Duodenal mucosa (tissue), 2 donors: ENCODE data around the gene TPST1.
"Not testable (repeated sequence)": the region's sequence is repeated elsewhere in the genome, so short reads cannot be mapped to it uniquely, and the experiment has no call there.

Source experiments
- H3K27ac ChIP-seq: one replicate; pipeline ENCODE4 v1.7.0; 2013; ENCODE audit warnings: low read depth, low read length
- H3K27me3 ChIP-seq, 2 donors: one replicate each; pipeline ENCODE4 v1.7.0; 2013; ENCODE audit warnings: low read length in 2 of 2, control low read depth in 1 of 2; ENCODE audit not compliant: insufficient read depth in 2 of 2, control insufficient read depth in 1 of 2
- H3K36me3 ChIP-seq, 2 donors: one replicate each; pipeline ENCODE4 v1.7.0; 2013; ENCODE audit warnings: low read length in 2 of 2, control low read depth in 1 of 2; ENCODE audit not compliant: insufficient read depth in 2 of 2, control insufficient read depth in 1 of 2
- H3K4me1 ChIP-seq, 2 donors: one replicate each; pipeline ENCODE4 v1.7.0; 2013; ENCODE audit warnings: low read length in 2 of 2, control low read depth in 1 of 2; ENCODE audit not compliant: insufficient read depth in 2 of 2, control insufficient read depth in 1 of 2
- H3K4me3 ChIP-seq, 2 donors: one replicate each; pipeline ENCODE4 v1.7.0; 2013; ENCODE audit warnings: low read length in 2 of 2, low read depth in 1 of 2
- H3K9ac ChIP-seq, 2 donors: one replicate each; pipeline ENCODE4 v1.7.0; 2013; ENCODE audit warnings: low read length in 2 of 2, low read depth in 1 of 2
- H3K9me3 ChIP-seq, 2 donors: one replicate each; pipeline ENCODE4 v1.7.0; 2013; ENCODE audit warnings: low read length in 2 of 2, control low read depth in 1 of 2; ENCODE audit not compliant: control insufficient read depth in 1 of 2

TPST1 gene

GRCh38 chr7:66172536-66173401 lies 32.4 kb upstream of the TPST1 start:
- not testable (repeated sequence) for H3K4me1 ChIP-seq, H3K36me3 ChIP-seq, H3K4me3 ChIP-seq

GRCh38 chr7:66173856-66174255 lies 31.3 kb upstream of the TPST1 start:
- Histone ChIP-seq H3K4me3 (no peak overlapping the region), H3K9ac (no peak overlapping the region), H3K36me3 (no peaks in the 10 kb centered on the region), H3K27me3 (no peaks in the 10 kb centered on the region), H3K4me1 (no peaks in the 10 kb centered on the region), H3K9me3 (no peaks in the 10 kb centered on the region), H3K27ac (no peak overlapping the region)

More at GRCh38 chr7:66172536-66173401, 32.4 kb upstream of the TPST1 start:
- not testable (repeated sequence) for H3K27me3 ChIP-seq, H3K9me3 ChIP-seq, H3K9ac ChIP-seq, H3K27ac ChIP-seq

DNA sequence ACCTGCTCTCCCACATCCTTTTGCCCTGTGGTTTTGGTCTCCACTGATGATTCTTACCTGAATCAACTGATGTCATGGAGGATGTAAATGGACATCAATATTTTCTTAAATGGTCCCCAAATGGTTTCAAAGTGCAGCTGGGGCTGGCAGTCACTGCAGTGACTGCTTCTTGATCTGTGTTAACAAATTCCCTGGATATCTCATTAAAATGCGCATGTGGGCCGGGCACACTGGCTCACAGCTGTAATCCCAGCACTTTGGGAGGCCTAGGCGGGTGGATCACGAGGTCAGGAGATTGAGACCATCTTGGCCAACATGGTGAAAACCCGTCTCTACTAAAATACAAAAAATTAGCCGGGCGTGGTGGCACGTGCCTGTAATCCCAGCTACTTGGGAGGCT lies 30.1 kb upstream of the TPST1 start:
- not testable (repeated sequence) for H3K4me1 ChIP-seq, H3K9me3 ChIP-seq, H3K9ac ChIP-seq, H3K4me3 ChIP-seq, H3K36me3 ChIP-seq, H3K27me3 ChIP-seq, H3K27ac ChIP-seq

GRCh38 chr7:66176914-66177313 lies 28.2 kb upstream of the TPST1 start:
- no peak overlapping the region for H3K9ac ChIP-seq
- H3K27me3 ChIP-seq = no peaks in the 10 kb centered on the region
- no peaks in the 10 kb centered on the region for H3K36me3 ChIP-seq
- H3K9me3 ChIP-seq = no peaks in the 10 kb centered on the region
- H3K4me1 ChIP-seq = no peaks in the 10 kb centered on the region
- no peak overlapping the region for H3K4me3 ChIP-seq
- H3K27ac ChIP-seq = no peak overlapping the region

DNA sequence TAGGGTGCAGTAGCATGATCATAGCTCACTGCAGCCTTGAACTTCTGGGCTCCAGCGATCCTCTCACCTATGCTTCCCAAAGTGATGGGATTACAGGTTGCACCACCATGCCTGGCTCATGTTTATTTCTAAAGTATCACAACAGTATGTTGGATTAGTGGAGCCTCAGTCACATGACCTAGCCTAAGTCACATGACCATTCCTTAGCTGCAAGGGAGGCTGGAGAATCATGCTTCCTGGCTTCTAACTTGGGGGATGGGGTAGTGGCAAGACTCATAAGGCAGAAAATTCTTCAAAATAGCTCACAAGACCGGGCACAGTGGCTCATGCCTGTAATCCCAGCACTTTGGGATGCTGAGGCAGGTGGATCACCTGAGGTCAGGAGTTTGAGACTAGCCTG lies 26.9 kb upstream of the TPST1 start:
- Histone ChIP-seq H3K27ac (no peak overlapping the region), H3K9me3 (no peaks in the 10 kb centered on the region), H3K4me1 (no peaks in the 10 kb centered on the region), H3K27me3 (no peaks in the 10 kb centered on the region), H3K4me3 (no peak overlapping the region), H3K9ac (no peak overlapping the region), H3K36me3 (no peaks in the 10 kb centered on the region)

GRCh38 chr7:66181329-66181728 lies 23.8 kb upstream of the TPST1 start:
- Histone ChIP-seq H3K4me3 (no peak overlapping the region), H3K9me3 (no peaks in the 10 kb centered on the region), H3K36me3 (no peaks in the 10 kb centered on the region), H3K9ac (no peak overlapping the region), H3K27me3 (no peaks in the 10 kb centered on the region), H3K27ac (no peak overlapping the region), H3K4me1 (no peaks in the 10 kb centered on the region)

DNA sequence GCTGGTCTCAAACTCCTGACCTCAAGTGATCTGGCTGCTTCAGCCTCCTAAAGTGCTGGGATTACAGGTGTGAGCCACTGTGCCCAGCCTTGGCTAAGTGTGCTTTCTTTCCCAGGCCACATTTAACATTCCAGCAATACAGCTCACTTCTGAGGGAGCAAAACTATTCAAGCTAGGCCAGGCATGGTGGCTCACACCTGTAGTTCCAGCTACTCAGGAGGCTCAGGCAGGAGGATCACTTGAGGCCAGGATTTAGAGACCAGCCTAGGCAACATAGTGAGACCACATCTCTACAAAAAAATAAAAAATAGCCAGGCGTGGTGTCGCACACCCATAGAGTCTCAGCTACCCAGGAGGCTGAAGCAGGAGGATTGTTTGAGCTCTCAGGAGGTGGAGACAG lies 23.3 kb upstream of the TPST1 start:
- Histone ChIP-seq H3K27ac (no peak overlapping the region), H3K36me3 (no peaks in the 10 kb centered on the region), H3K4me1 (no peaks in the 10 kb centered on the region), H3K9me3 (no peaks in the 10 kb centered on the region), H3K4me3 (no peak overlapping the region), H3K9ac (no peak overlapping the region), H3K27me3 (no peaks in the 10 kb centered on the region)

DNA sequence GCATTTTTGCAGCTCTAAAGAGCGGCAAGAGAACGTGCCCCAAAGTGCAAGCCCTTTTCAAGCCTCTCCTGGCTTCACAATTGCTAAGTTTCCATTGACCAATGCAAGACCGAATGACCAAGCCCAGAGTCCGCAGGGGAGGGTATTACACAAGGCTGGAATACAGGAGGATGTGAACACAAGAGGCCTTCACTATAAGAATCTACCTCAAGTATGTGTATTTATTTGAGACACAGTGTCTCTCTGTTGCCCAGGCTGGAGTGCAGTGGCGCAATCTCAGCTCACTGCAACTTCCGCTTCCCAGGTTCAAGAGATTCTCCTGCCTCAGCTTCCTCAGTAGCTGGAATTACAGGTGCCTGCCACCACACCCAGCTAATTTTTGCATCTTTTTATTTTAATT lies 22.2 kb upstream of the TPST1 start:
- no peaks in the 10 kb centered on the region for H3K36me3 ChIP-seq
- H3K9me3 ChIP-seq = no peaks in the 10 kb centered on the region
- no peak overlapping the region for H3K9ac ChIP-seq
- no peak overlapping the region for H3K27ac ChIP-seq
- H3K4me1 ChIP-seq = no peaks in the 10 kb centered on the region
- H3K4me3 ChIP-seq = no peak overlapping the region
- no peaks in the 10 kb centered on the region for H3K27me3 ChIP-seq

DNA sequence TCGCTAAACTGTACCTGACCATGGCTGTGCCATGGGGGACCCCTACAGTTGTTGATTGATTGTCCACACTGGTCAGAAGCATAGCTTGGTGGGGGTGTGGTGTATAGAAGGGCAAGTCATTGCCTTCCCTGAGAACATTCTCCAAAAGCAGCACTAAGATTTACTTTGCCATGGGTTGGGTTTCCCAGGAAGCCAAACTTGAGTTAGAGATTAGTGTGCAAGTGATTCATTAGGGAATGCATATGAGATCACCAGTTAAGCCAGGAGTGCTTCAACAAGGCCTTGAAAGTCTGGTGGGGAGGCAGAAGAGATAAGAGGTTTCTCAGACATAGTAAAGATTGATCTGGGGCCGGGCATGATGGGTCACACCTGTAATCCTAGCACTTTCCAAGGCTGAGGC lies 21.4 kb upstream of the TPST1 start:
- Histone ChIP-seq H3K4me1 (no peaks in the 10 kb centered on the region), H3K4me3 (no peak overlapping the region), H3K36me3 (no peaks in the 10 kb centered on the region), H3K27ac (no peak overlapping the region), H3K27me3 (no peaks in the 10 kb centered on the region), H3K9ac (no peak overlapping the region), H3K9me3 (no peaks in the 10 kb centered on the region)

DNA sequence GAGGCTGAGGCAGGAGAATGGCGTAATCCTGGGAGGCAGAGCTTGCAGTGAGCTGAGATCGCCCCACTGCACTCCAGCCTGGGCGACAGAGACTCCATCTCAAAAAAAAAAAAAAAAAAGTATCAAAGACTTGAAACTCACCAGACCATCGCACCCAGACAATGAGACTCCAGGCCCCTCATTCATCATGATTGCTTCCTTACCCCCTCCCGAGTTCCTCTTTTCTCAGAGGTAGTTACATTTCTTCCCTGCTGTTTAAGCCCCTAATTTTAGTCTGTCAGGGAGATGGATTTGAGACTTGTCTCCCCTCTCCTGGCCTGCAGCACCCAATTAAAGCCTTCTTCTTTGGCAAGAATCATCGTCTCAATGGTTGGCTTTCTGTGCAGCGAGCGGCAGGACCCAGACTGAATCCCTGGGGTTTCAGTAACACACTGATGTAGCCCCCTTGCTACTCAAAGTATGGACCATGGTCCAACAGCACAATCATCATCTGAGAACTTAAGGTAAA lies 19.4 kb upstream of the TPST1 start:
- Histone ChIP-seq H3K9ac (no peak overlapping the region), H3K27ac (no peak overlapping the region), H3K4me1 (no peaks in the 10 kb centered on the region), H3K36me3 (no peaks in the 10 kb centered on the region), H3K9me3 (no peaks in the 10 kb centered on the region), H3K4me3 (no peak overlapping the region), H3K27me3 (no peaks in the 10 kb centered on the region)
